K562 (cell line): Measurements from ENCODE around the gene LMAN1L. TPM values are rescaled to one million over a fixed set of nuclear protein-coding genes. Genes with fewer than 3 reads are reported as not detected.

Source experiments
- ATAC-seq: fragments of 200-7000 bp; cut with Tn5 transposase; 3 replicates; pipeline ENCODE4 v1.9.1; 2020; ENCODE audit warnings: moderate library complexity
- BruUV-seq: library from RNA; stranded (reverse); fragments of 400-500 nt; replicated peaks from 2 replicates; lab custom pipeline; 2021; lab: Mats Ljungman, UMichigan
- CTCF ChIA-PET: fragments of 300-600 bp; formaldehyde crosslinking; extraction: SDS; loops from one replicate; lab custom pipeline; 2021; ENCODE audit warnings: low intra/inter-chr PET ratio; lab: Yijun Ruan, JAX
- POLR2A ChIA-PET: fragments of 300-600, 350-650 bp; sonication (Branson Sonifier 250); formaldehyde crosslinking; extraction: SDS; loops from one replicate; lab custom pipeline; 2021; ENCODE audit warnings: antibody characterized with exemption, inconsistent platforms; lab: Yijun Ruan, JAX
- DNase-seq, 4 experiments: peaks; one replicate each; pipeline versions ENCODE4 v3.0.0 to v3.0.0-alpha.2; 2011 to 2018; ENCODE audit warnings: low spot score in 3 of 4, mixed read lengths in 3 of 4; ENCODE audit errors: extremely low read depth in 1 of 4
- FAIRE-seq: peaks from 2 replicates; lab custom pipeline; 2011; peaks lifted over from hg19 to GRCh38; lab: Jason Lieb, UNC
- H2AFZ ChIP-seq: 2 replicates; pipeline ENCODE4 v1.6.0; 2011; ENCODE audit warnings: low read depth, low read length, control low read depth, inconsistent platforms
- H3K27ac ChIP-seq: fragments of 200-600 bp; 3 replicates; pipeline ENCODE4 v1.8.0; 2011; ENCODE audit warnings: low read depth, mild to moderate bottlenecking, control low read depth, inconsistent platforms, low read length, moderate library complexity, mixed read lengths; ENCODE audit errors: extremely low read depth
- H3K27me3 ChIP-seq, 2 experiments: fragments of 300-600 bp in 1 of 2; 2 replicates in 1 of 2; 3 replicates in 1 of 2; pipeline versions ENCODE4 v1.6.0 to v1.8.0; 2011; ENCODE audit warnings: inconsistent platforms in 2 of 2, low read length in 2 of 2, mild to moderate bottlenecking in 1 of 2, mixed read lengths in 1 of 2, moderate library complexity in 1 of 2; ENCODE audit not compliant: control insufficient read depth in 2 of 2, insufficient read depth in 2 of 2
- H3K36me3 ChIP-seq: fragments of 300-600 bp; 3 replicates; pipeline ENCODE4 v1.8.0; 2011; ENCODE audit warnings: mild to moderate bottlenecking, low read length, inconsistent platforms; ENCODE audit not compliant: control insufficient read depth, insufficient read depth
- H3K4me1 ChIP-seq, 2 experiments: fragments of 200-600 bp in 1 of 2; replicated peaks in 1 of 2; 2 replicates in 1 of 2; 3 replicates in 1 of 2; pipeline versions ENCODE4 v1.5.1 to v1.8.0; 2011; ENCODE audit warnings: inconsistent platforms in 2 of 2, low read length in 2 of 2, mild to moderate bottlenecking in 1 of 2, mixed read lengths in 1 of 2, moderate library complexity in 1 of 2; ENCODE audit not compliant: control insufficient read depth in 2 of 2, insufficient read depth in 2 of 2
- H3K4me2 ChIP-seq: 2 replicates; pipeline ENCODE4 v1.6.1; 2011; ENCODE audit warnings: low read length, control low read depth, inconsistent platforms, mixed read lengths; ENCODE audit not compliant: insufficient read depth
- H3K4me3 ChIP-seq: fragments of 200-600 bp; sonication (generic), shearing (Covaris generic); 2 replicates; pipeline ENCODE4 v1.5.1; 2016; ENCODE audit warnings: control low read depth, inconsistent platforms
- H3K79me2 ChIP-seq: fragments of 200-600 bp; 3 replicates; pipeline ENCODE4 v1.8.0; 2011; ENCODE audit warnings: low read length, inconsistent platforms; ENCODE audit not compliant: control insufficient read depth, insufficient read depth
- H3K9ac ChIP-seq, 2 experiments: 2 replicates each; pipeline versions ENCODE4 v1.6.0 to v1.6.1; 2011; ENCODE audit warnings: low read depth in 2 of 2, low read length in 2 of 2, control low read depth in 1 of 2, inconsistent platforms in 1 of 2, mild to moderate bottlenecking in 1 of 2, mixed read lengths in 1 of 2; ENCODE audit not compliant: insufficient read depth in 1 of 2
- H3K9me1 ChIP-seq: one replicate; pipeline ENCODE4 v1.6.0; 2011; ENCODE audit warnings: inconsistent platforms, mild to moderate bottlenecking, low read length, moderate library complexity; ENCODE audit not compliant: control insufficient read depth, insufficient read depth
- H3K9me3 ChIP-seq: replicated peaks from 2 replicates; pipeline ENCODE4 v1.5.1; 2011; ENCODE audit warnings: low read depth, low read length, inconsistent platforms; ENCODE audit not compliant: control insufficient read depth, insufficient read depth
- H4K20me1 ChIP-seq: replicated peaks from 2 replicates; pipeline ENCODE4 v1.6.1; 2011; ENCODE audit warnings: low read length, inconsistent platforms, mixed read lengths; ENCODE audit not compliant: control insufficient read depth, insufficient read depth
- ARID1B ChIP-seq: fragments of 450-650 bp; IDR thresholded peaks from 2 replicates; pipeline ENCODE4 v1.6.1; 2016; ENCODE audit warnings: antibody characterized with exemption, mild to moderate bottlenecking, inconsistent platforms
- ATF1 ChIP-seq, 2 experiments: fragments of 450-650 bp in 1 of 2; IDR thresholded peaks; 2 replicates each; pipeline ENCODE4 v1.6.1; 2016; ENCODE audit warnings: missing compliant biosample characterization in 1 of 2, missing genetic modification characterization in 1 of 2
- HDAC3 ChIP-seq: fragments of 450-650 bp; IDR thresholded peaks from 2 replicates; pipeline ENCODE4 v1.6.1; 2018; ENCODE audit warnings: borderline replicate concordance, mild to moderate bottlenecking, moderate library complexity; ENCODE audit not compliant: partially characterized antibody
- HES1 ChIP-seq: fragments of 450-650 bp; IDR thresholded peaks from 2 replicates; pipeline ENCODE4 v1.6.1; 2016; ENCODE audit warnings: low read depth, mild to moderate bottlenecking, moderate library complexity
- MTF1 ChIP-seq: fragments of 250-450 bp; sonication (Bioruptor Pico); IDR thresholded peaks from 2 replicates; pipeline ENCODE4 v1.9.0; 2021; ENCODE audit warnings: moderate library complexity, mild to moderate bottlenecking, inconsistent platforms, borderline replicate concordance
- MXD1 ChIP-seq: fragments of 250-450 bp; sonication (Bioruptor Pico); IDR thresholded peaks from 2 replicates; pipeline ENCODE4 v1.8.0; 2021; ENCODE audit warnings: borderline replicate concordance, mild to moderate bottlenecking, moderate library complexity; ENCODE audit not compliant: poor library complexity, severe bottlenecking
- PHTF2 ChIP-seq: fragments of 250-450 bp; sonication (Bioruptor Pico); IDR thresholded peaks from 2 replicates; pipeline ENCODE4 v1.5.0; 2021; ENCODE audit warnings: mild to moderate bottlenecking
- TAF7 ChIP-seq: fragments of 450-650 bp; IDR thresholded peaks from 2 replicates; pipeline ENCODE4 v1.6.1; 2016; ENCODE audit warnings: missing genetic modification characterization, missing compliant biosample characterization
- TFAM ChIP-seq: fragments of 250-450 bp; sonication (Bioruptor Pico); conservative IDR thresholded peaks from 2 replicates; pipeline ENCODE4 v1.5.0; 2021; ENCODE audit warnings: mild to moderate bottlenecking, moderate library complexity
- ZBTB26 ChIP-seq: fragments of 450-650 bp; formaldehyde crosslinking; IDR thresholded peaks from 2 replicates; pipeline ENCODE4 v1.4.0; 2022; ENCODE audit warnings: missing genetic modification characterization
- ZC3H4 ChIP-seq: sonication (generic); formaldehyde crosslinking; IDR thresholded peaks from 2 replicates; pipeline ENCODE4 v1.9.0; 2021; ENCODE audit warnings: missing genetic modification reagents, borderline replicate concordance
- ZFP36 ChIP-seq: fragments of 150-350 bp; IDR thresholded peaks from 2 replicates; pipeline ENCODE4 v1.6.1; 2018; ENCODE audit warnings: low read length, low read depth; ENCODE audit not compliant: partially characterized antibody
- ZNF41 ChIP-seq: fragments of 250-450 bp; sonication (Bioruptor Pico); conservative IDR thresholded peaks from 2 replicates; pipeline ENCODE4 v1.4.0; 2020; ENCODE audit warnings: mild to moderate bottlenecking
- ZNF592 ChIP-seq: fragments of 450-650 bp; IDR thresholded peaks from 2 replicates; pipeline ENCODE4 v1.6.1; 2017; ENCODE audit warnings: antibody characterized with exemption, mild to moderate bottlenecking
- WGBS: fragments of 100-300 bp; shearing (Covaris generic); methylation state at CpG from one replicate; pipeline ENCODE4 v1.1.6; 2016; ENCODE audit warnings: low coverage, mixed read lengths; ENCODE audit not compliant: insufficient coverage; ENCODE audit errors: missing lambda C conversion rate; 5-methylcytosine and 5-hydroxymethylcytosine counted together
- in situ Hi-C: fragments of 300-500 bp; cut with MboI; formaldehyde crosslinking; loops from 4 replicates; pipeline ENCODE4 v1.15.0; 2018; ENCODE audit warnings: inconsistent platforms, mixed read lengths
- intact Hi-C: fragments of 100-400 bp; cut with micrococcal nuclease; formaldehyde crosslinking; loops from 2 replicates; pipeline ENCODE4 v1.14.2; 2022
- polyA plus RNA-seq, 8 experiments: library from polyadenylated mRNA; depleted of rRNA in 4 of 8; stranded (reverse) in 5 of 8; unstranded in 3 of 8; fragments of >200 nt; fragmentation: Nextera tagmentation in 2 of 8; fragmentation: Illumina TruSeq in 1 of 8; extraction: Ambion mirVana in 2 of 8; extraction: Trizol in 1 of 8; gene quantifications; 2 replicates each; pipeline versions ENCODE4 v1.2.1 to v1.2.3, GENCODE V29; 2011 to 2014; ENCODE audit warnings: inconsistent platforms in 1 of 8, missing spikeins in 1 of 8
- total RNA-seq, 7 experiments: library from RNA; depleted of rRNA in 6 of 7; stranded (reverse); fragments of >200 nt in 6 of 7; fragmentation: Illumina TruSeq in 2 of 7; extraction: Trizol in 2 of 7; gene quantifications; 2 replicates each; pipeline versions ENCODE4 v1.2.1 to v1.2.3, GENCODE V29; 2011 to 2021; ENCODE audit warnings: low replicate concordance in 1 of 7

LMAN1L gene
- total and polyA plus RNA-seq, 9 of the 15 experiments (the other 6 are each of a cell fraction or from before 2014, with no cell fraction given), result not detected

- Histone ChIP-seq H3K27me3 (no peaks in the 10 kb centered on the region), H3K9ac (0 out of 4 replicates have a peak overlapping the region, but pooled peaks of 1 of the 2 experiments have one; percentile 45), H3K4me1 (peaks cover 0 to 43% of the 10 kb centered on the region in 2 experiments; a peak in 3 of 5 replicates), H3K4me2 (no peak overlapping the region), H3K4me3 (no peak overlapping the region), H3K36me3 (peaks cover 65% of the 10 kb centered on the region; the same call in 2 of the 3 replicates), H3K27ac (no peak overlapping the region), H4K20me1 (peaks cover 14% of the 10 kb centered on the region), H3K79me2 (no peaks in the 10 kb centered on the region; the same call in 2 of the 3 replicates), H3K9me1 (peaks cover 10% of the 10 kb centered on the region), H3K9me3 (no peaks in the 10 kb centered on the region), H2AFZ (no peak overlapping the region)
- TF ChIP-seq MTF1 (CRISPR knock-in tag) (no peak), TFAM (CRISPR knock-in tag) (no peak), HDAC3 (no peak), ATF1 (CRISPR knock-in tag; IDR thresholded peaks at IDR 0.05) (no peak), ATF1 (tag; IDR thresholded peaks at IDR 0.05) (no peak), ZFP36 (no peak), PHTF2 (CRISPR knock-in tag) (no peak), HES1 (no peak), TAF7 (tag) (no peak), ZBTB26 (CRISPR knock-in tag) (no peak), ZNF592 (no peak), ARID1B (no peak), MXD1 (CRISPR knock-in tag) (no peak), ZNF41 (CRISPR knock-in tag) (no peak), ZC3H4 (no peak)
- ChIA-PET POLR2A (no interaction called here), CTCF (no interaction called here)
- TSS peak; percentile 53 for BruUV-seq
- intact Hi-C loops, result no loop called here
- 98% methylated on average over 8 of the region's 20 CpGs for WGBS
- in situ Hi-C loops, result no loop called here
- ATAC-seq (no peak), DNase-seq (no peak), FAIRE-seq (no peak)
Observed at GRCh38 chr15:74802290-74802689, 10.3 kb upstream of the LMAN1L start.
